ENCODE data around the gene CEACAM7.
"Not testable (repeated sequence)": the region's sequence is repeated elsewhere in the genome, so short reads cannot be mapped to it uniquely, and the experiment has no call there.

The CEACAM7 gene

DNA sequence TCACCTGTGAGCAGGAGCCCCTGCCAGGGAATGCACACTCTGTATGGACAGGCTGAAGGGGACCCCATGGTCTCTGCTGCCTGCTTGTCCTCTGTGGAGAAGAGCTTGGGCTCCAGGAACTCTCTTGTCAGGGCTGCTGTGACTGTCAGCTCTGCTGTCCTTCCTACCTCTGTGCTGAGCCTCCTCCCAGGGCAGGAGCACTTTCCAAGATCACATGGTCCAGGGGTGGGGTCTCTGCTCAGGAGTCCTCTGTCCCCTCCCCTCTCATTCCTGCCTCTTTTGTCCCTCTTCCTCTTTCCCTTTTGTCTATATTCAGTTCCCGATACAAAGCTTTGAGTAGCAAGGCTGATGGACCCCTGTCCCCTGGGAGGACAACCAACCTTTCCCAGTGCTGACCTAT, at the start of gene CEACAM7:
TSS of gene CEACAM7 (minus strand) at position 173 of the 400 bp plus-strand sequence. CDS start at position 68, 105 bp downstream.
- no peak for DNase-seq

DNA sequence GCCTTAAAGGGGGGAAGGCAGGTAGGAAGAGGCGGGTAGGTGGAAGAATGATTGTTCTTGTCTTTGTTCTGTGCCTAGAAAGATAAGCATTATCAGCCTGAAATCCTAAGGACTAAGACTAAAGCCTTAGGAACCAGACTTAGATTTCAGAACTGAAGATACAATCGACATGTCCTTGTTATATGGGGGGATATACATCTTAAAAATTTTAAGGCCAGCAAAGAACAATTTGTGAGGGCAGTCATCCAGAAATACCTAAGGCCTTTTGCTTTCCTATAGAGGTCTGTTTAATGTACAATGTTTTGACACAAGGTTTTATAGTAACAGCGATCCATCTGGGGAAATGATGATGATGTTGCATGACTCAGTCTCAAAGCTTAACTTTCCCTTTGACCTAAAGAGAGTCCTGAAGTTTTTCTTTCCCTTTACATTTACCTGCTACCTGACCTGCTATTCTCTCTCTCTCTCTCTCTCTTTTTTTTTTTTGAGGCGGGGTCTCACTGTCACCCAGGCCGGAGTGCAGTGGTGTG, 47.1 kb upstream of the CEACAM7 start:
- DNase-seq: no peak

DNA sequence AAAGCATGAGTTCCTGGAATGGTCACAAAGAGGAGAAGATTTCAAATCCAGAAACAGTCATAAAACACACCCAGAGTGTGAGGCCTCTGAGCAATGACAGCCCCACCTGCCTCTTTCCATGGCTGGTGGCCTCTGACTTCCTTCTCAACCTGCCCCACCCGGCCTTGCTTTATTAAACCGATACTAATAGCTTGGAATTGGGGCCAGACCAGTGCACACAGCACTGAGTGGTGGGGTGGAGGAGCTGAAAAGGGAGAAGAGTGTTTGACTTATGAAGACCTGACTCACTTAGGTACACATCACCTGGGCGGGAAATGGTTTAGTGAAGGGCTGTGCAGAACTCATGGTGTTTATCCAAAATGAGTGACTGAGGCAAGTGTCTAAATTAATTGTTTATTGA, 46.5 kb upstream of the CEACAM7 start:
- no peak for DNase-seq

DNA sequence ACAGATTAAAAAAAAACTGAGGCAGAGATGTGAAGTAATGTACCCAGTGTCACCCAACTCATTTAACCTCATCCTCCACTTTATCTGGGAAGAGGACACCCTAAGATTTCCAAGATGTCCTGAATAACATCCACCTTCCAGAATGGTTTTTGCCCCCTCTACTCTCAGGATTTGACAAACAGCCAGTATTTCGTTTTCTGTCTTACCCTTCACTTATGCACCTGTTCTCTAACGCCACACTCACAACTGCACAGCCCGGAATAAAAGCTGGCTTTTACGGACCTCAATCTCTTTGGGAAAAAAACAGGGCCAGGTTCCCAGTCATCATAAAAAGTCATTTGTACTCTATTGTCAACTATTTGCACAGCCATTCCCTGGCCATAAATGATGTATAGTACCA, 46.1 kb upstream of the CEACAM7 start:
- no peak for DNase-seq

DNA sequence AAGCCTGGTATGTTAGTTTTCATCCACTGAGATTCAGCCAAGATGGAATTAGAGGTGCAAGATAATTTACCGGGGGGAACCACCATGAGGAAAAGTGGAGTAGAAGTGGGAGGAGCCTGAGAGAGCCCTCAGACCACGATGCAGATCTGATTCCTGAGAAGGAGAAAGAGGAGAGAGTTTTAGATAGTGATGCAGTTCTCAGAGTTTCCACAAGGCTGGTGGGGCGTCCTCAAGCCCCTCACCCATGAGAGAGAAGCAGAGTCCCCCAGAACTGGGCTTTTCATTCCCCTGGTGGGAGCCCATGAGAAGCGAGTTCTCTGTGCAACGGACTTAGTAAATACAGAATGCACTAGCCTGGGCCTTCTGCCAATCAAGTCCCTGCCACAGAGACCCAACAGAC, 38.4 kb upstream of the CEACAM7 start:
- DNase-seq: no peak

DNA sequence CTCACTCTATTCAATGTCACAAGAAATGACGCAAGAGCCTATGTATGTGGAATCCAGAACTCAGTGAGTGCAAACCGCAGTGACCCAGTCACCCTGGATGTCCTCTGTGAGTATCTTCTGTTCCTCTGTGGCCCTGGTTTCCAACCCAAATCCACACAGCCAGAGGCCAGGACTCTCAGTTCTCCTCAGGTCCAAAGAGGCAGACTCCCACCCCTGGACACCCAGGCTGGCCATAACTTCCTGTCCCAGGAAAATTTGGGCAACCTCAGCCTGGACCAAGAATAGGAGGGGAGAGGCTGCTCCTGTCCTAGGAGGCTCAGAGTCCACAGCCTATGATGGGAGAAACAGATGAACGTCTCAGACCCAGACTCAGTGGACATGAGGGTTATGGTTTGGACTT, 32.0 kb upstream of the CEACAM7 start:
- no peak for DNase-seq

DNA sequence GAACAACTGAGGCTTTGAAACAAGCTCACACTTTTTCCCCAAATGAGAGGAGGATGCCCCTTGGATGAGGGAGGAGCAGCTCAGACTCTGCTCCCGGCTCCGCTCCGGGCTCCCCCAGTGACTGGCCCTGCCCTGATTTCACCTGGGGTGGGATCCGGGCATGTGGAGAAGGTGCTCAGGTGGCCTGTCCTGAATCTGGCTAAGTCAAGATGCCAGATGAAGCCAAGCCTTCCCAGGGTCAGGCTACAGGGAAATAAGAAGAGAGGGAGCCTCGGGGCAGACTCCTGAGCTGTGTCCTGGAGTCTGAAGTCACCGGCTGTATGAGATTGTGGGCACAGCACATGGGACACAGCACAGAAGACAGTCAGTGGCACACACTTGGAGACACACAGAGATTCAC, 30.7 kb upstream of the CEACAM7 start:
- DNase-seq: no peak

DNA sequence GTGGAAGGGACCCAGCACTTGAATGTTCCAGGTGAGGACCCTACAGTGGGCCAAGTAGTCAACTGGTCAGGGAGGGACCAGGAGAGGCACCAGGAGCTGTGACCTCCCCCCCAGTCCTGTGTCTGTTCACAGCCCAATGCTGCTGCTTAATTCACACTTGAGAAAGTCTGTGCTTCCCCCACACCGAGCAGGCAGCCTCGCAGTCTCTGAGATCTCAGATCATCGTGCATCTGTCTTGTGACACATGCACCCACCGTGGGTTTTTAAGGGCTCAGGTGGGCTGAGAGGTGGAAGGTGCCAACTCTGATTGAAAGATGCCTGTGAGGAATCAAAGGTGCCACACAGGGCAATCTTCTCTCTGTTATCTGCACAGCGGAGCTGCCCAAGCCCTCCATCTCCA, 26.5 kb upstream of the CEACAM7 start:
- no peak for DNase-seq

DNA sequence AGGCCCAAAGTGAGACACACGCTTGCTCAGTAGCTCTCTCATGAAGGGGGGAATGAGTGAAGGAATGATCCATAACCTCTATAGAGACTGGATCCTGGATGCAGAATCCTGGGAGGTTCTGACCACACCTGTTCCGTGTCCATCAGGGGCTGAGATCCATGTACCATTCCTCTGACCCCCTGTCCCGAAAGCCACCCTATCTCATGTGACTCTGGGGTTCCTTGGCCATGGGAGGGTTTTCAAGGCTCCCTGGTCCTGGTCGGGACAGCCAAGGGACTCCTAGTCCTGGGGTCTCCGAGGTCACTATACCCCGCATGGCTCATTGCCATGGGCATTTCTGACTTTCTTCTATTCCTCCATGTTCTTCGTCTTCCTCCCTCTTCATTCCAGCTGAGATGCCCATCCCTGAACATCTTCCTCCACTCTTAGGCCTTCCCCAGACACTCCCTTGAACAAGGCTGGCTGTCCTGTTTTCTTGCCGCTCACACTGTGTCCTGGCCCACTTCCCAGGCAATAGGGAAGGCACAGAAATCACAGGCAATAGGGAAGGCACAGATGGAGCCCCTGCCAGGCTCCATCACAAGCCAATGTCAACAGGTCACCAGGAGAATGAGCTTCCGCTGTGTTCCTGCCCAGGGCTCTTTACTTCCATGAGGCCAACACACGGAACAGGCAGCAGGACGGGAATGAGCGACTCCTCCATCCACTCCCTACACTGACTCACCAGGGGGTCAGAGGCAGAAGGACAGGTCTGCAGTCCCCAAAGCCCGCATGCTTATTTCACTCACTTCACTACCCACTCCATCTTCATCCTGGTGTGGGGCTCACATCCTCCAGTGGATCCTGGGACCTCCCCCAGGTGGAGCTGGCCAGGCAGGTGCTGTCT, 23.5 kb upstream of the CEACAM7 start:
- no peak for DNase-seq

DNA sequence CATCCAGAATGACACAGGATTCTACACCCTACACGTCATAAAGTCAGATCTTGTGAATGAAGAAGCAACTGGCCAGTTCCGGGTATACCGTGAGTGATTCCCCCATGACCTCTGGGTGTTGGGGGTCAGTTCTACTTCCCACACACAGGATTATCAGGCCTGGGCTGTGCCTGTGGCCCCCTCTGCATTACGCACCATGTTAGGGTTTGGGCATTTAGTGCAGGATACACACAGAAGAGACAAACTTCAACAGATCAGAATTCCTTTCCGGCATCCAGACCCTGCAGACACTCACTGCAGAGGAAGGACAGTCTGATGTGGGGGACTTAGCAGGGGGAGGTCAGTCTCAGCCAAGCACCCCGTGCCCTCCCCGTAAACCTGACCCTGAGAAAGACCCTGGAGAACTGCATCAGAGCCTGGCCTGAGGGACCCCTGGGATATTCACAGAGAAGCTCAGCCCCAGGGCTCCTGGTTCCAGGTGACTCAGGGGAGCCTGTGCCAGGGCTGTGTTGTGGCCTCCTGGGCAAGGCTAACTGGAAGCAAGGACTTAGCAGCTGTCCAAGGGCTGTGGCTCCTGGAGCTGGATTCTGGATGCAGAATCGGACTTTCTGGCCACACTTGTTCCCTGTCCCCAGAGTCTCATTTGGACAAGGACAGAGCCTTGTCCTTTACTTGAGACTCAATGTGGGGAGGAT, 22.0 kb upstream of the CEACAM7 start:
- DNase-seq: no peak

DNA sequence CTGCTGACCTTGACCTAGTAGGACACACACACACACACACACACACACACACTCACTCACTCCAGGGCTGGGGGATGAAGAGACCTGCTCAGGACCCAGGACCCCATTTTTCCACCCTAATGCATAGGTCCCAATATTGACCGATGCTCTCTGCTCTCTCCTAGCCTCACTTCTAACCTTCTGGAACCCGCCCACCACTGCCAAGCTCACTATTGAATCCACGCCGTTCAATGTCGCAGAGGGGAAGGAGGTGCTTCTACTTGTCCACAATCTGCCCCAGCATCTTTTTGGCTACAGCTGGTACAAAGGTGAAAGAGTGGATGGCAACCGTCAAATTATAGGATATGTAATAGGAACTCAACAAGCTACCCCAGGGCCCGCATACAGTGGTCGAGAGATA, 21.4 kb upstream of the CEACAM7 start:
- not testable (repeated sequence) for DNase-seq

DNA sequence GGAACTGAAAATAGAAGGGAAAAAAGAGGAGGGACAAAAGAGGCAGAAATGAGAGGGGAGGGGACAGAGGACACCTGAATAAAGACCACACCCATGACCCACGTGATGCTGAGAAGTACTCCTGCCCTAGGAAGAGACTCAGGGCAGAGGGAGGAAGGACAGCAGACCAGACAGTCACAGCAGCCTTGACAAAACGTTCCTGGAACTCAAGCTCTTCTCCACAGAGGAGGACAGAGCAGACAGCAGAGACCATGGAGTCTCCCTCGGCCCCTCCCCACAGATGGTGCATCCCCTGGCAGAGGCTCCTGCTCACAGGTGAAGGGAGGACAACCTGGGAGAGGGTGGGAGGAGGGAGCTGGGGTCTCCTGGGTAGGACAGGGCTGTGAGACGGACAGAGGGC, 20.4 kb upstream of the CEACAM7 start, which contains the start of gene CEACAM5:
TSS of gene CEACAM5 (plus strand) at position 146 of the 400 bp plus-strand sequence. CDS start at position 252, 106 bp downstream.
- no peak for DNase-seq

DNA sequence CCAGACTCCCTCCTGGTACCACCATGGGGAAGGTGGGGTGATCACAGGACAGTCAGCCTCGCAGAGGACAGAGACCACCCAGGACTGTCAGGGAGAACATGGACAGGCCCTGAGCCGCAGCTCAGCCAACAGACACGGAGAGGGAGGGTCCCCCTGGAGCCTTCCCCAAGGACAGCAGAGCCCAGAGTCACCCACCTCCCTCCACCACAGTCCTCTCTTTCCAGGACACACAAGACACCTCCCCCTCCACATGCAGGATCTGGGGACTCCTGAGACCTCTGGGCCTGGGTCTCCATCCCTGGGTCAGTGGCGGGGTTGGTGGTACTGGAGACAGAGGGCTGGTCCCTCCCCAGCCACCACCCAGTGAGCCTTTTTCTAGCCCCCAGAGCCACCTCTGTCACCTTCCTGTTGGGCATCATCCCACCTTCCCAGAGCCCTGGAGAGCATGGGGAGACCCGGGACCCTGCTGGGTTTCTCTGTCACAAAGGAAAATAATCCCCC, 19.9 kb upstream of the CEACAM7 start:
- DNase-seq: no peak

DNA sequence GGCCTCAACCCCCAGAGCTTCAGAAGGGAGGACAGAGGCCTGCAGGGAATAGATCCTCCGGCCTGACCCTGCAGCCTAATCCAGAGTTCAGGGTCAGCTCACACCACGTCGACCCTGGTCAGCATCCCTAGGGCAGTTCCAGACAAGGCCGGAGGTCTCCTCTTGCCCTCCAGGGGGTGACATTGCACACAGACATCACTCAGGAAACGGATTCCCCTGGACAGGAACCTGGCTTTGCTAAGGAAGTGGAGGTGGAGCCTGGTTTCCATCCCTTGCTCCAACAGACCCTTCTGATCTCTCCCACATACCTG, 19.4 kb upstream of the CEACAM7 start:
- no peak for DNase-seq

DNA sequence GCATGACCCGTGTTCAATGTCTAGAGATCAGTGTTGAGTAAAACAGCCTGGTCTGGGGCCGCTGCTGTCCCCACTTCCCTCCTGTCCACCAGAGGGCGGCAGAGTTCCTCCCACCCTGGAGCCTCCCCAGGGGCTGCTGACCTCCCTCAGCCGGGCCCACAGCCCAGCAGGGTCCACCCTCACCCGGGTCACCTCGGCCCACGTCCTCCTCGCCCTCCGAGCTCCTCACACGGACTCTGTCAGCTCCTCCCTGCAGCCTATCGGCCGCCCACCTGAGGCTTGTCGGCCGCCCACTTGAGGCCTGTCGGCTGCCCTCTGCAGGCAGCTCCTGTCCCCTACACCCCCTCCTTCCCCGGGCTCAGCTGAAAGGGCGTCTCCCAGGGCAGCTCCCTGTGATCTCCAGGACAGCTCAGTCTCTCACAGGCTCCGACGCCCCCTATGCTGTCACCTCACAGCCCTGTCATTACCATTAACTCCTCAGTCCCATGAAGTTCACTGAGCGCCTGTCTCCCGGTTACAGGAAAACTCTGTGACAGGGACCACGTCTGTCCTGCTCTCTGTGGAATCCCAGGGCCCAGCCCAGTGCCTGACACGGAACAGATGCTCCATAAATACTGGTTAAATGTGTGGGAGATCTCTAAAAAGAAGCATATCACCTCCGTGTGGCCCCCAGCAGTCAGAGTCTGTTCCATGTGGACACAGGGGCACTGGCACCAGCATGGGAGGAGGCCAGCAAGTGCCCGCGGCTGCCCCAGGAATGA, 18.9 kb upstream of the CEACAM7 start:
- DNase-seq: no peak

DNA sequence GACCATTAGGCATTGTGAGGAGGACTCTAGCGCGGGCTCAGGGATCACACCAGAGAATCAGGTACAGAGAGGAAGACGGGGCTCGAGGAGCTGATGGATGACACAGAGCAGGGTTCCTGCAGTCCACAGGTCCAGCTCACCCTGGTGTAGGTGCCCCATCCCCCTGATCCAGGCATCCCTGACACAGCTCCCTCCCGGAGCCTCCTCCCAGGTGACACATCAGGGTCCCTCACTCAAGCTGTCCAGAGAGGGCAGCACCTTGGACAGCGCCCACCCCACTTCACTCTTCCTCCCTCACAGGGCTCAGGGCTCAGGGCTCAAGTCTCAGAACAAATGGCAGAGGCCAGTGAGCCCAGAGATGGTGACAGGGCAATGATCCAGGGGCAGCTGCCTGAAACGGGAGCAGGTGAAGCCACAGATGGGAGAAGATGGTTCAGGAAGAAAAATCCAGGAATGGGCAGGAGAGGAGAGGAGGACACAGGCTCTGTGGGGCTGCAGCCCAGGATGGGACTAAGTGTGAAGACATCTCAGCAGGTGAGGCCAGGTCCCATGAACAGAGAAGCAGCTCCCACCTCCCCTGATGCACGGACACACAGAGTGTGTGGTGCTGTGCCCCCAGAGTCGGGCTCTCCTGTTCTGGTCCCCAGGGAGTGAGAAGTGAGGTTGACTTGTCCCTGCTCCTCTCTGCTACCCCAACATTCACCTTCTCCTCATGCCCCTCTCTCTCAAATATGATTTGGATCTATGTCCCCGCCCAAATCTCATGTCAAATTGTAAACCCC, 17.5 kb upstream of the CEACAM7 start:
- no peak for DNase-seq

DNA sequence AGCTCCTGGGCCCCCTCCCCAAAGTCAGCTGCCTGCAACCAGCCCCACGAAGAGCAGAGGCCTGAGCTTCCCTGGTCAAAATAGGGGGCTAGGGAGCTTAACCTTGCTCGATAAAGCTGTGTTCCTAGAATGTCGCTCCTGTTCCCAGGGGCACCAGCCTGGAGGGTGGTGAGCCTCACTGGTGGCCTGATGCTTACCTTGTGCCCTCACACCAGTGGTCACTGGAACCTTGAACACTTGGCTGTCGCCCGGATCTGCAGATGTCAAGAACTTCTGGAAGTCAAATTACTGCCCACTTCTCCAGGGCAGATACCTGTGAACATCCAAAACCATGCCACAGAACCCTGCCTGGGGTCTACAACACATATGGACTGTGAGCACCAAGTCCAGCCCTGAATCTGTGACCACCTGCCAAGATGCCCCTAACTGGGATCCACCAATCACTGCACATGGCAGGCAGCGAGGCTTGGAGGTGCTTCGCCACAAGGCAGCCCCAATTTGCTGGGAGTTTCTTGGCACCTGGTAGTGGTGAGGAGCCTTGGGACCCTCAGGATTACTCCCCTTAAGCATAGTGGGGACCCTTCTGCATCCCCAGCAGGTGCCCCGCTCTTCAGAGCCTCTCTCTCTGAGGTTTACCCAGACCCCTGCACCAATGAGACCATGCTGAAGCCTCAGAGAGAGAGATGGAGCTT, 15.7 kb upstream of the CEACAM7 start:
- DNase-seq: no peak

DNA sequence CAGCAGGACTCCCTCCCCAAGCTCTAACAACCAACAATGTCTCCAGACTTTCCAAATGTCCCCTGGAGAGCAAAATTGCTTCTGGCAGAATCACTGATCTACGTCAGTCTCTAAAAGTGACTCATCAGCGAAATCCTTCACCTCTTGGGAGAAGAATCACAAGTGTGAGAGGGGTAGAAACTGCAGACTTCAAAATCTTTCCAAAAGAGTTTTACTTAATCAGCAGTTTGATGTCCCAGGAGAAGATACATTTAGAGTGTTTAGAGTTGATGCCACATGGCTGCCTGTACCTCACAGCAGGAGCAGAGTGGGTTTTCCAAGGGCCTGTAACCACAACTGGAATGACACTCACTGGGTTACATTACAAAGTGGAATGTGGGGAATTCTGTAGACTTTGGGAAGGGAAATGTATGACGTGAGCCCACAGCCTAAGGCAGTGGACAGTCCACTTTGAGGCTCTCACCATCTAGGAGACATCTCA, 14.1 kb upstream of the CEACAM7 start:
- no peak for DNase-seq

DNA sequence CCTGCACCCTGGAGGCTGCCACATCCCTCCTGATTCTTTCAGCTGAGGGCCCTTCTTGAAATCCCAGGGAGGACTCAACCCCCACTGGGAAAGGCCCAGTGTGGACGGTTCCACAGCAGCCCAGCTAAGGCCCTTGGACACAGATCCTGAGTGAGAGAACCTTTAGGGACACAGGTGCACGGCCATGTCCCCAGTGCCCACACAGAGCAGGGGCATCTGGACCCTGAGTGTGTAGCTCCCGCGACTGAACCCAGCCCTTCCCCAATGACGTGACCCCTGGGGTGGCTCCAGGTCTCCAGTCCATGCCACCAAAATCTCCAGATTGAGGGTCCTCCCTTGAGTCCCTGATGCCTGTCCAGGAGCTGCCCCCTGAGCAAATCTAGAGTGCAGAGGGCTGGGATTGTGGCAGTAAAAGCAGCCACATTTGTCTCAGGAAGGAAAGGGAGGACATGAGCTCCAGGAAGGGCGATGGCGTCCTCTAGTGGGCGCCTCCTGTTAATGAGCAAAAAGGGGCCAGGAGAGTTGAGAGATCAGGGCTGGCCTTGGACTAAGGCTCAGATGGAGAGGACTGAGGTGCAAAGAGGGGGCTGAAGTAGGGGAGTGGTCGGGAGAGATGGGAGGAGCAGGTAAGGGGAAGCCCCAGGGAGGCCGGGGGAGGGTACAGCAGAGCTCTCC, 13.5 kb upstream of the CEACAM7 start:
- DNase-seq: no peak

DNA sequence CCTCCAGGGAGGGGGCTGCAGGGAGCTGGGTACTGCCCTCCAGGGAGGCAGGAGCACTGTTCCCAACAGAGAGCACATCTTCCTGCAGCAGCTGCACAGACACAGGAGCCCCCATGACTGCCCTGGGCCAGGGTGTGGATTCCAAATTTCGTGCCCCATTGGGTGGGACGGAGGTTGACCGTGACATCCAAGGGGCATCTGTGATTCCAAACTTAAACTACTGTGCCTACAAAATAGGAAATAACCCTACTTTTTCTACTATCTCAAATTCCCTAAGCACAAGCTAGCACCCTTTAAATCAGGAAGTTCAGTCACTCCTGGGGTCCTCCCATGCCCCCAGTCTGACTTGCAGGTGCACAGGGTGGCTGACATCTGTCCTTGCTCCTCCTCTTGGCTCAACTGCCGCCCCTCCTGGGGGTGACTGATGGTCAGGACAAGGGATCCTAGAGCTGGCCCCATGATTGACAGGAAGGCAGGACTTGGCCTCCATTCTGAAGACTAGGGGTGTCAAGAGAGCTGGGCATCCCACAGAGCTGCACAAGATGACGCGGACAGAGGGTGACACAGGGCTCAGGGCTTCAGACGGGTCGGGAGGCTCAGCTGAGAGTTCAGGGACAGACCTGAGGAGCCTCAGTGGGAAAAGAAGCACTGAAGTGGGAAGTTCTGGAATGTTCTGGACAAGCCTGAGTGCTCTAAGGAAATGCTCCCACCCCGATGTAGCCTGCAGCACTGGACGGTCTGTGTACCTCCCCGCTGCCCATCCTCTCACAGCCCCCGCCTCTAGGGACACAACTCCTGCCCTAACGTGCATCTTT, 12.5 kb upstream of the CEACAM7 start:
- DNase-seq: no peak
